NCI-H524 (cell line): ENCODE data around the gene PNLIPRP3.

ENCODE experiments used
- DNase-seq, 2 experiments: peaks; one replicate each; lab custom pipeline; 2025; lab: John Stamatoyannopoulos, UW

PNLIPRP3 gene

GRCh38 chr10:116510565-116510964 is 82.9 kb downstream of the PNLIPRP3 start:
- DNase-seq, result no peak

- DNase-seq, result peak in 1 of 2 experiments; percentile 27
Measured at GRCh38 chr10:116511365-116511764, 83.7 kb downstream of the PNLIPRP3 start.

DNA sequence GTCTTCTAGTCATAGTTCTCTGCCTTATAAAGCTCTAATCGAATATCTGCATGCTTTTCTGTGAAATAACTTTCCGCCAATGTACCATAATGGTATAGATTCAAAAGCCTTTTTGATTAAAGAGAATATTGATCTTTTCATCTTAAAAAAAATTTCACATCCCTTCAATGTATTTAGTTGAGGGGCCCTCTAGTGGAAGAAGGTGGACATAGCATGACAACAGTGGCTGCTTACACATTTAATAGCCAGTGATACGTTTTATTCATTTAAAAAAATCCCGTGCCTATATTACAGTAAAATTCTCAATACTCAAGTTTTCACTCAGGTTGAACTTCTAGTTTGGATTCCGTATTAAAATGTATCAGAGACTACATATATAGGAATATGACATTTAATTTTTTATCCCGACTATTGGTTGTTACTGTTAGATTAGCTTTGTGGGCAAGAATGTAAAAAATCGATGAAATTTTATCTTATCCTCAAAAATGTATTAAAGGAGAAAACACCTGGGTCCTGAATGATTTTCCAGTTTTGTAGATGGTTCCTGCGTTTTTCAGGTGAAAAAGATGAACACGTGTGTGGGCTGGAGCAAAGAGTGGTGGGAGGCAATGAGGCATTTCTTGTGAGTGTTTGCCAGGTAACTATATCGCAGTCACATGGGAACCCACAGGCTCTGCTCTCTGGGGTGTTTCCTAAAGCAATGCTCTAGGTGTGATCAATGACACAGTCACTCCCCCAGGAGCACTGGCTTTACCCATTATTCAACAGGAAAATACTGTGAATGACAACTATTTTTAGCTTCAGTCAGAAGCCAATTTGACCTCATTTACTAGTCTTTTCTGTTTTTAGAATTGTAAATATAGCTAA is 94.0 kb downstream of the PNLIPRP3 start:
- DNase-seq, result peak in 1 of 2 experiments; percentile 23

- DNase-seq, result no peak
Measured at GRCh38 chr10:116522803-116523381, 95.2 kb downstream of the PNLIPRP3 start.

GRCh38 chr10:116524736-116525135 is 97.1 kb downstream of the PNLIPRP3 start:
- DNase-seq, result no peak

- DNase-seq, result no peak
Measured at GRCh38 chr10:116526219-116526618, 98.6 kb downstream of the PNLIPRP3 start.
